HEK293 (cell line): ENCODE data around the gene C17orf100.

ENCODE experiments used
- CTCF ChIA-PET: fragments of 350-600 bp; formaldehyde crosslinking; extraction: SDS; loops from one replicate; lab custom pipeline; 2021; ENCODE audit warnings: antibody characterized with exemption; lab: Yijun Ruan, JAX
- POLR2A ChIA-PET: fragments of 300-600 bp; formaldehyde crosslinking; extraction: SDS; loops from one replicate; lab custom pipeline; 2020; ENCODE audit warnings: antibody characterized with exemption, inconsistent platforms; lab: Yijun Ruan, JAX
- H3K27ac ChIP-seq: fragments of 200-500 bp; sonication (Bioruptor generic); 2 replicates; pipeline ENCODE4 v1.5.1; 2014; ENCODE audit warnings: low read depth, low read length, control low read depth, inconsistent platforms; ENCODE audit errors: extremely low read depth
- H3K36me3 ChIP-seq, 2 experiments: fragments of 200-500 bp in 1 of 2; sonication (Bioruptor generic) in 1 of 2; 1 replicate in 1 of 2; 2 replicates in 1 of 2; pipeline ENCODE4 v1.5.1; 2014 to 2017; ENCODE audit warnings: inconsistent platforms in 2 of 2, low read length in 2 of 2; ENCODE audit not compliant: control insufficient read depth in 2 of 2, insufficient read depth in 1 of 2
- H3K4me1 ChIP-seq: fragments of 200-500 bp; sonication (Bioruptor generic); 2 replicates; pipeline ENCODE4 v1.5.1; 2014; ENCODE audit warnings: mild to moderate bottlenecking, low read length, inconsistent platforms; ENCODE audit not compliant: control insufficient read depth, insufficient read depth
- H3K4me3 ChIP-seq: 2 replicates; pipeline ENCODE4 v1.5.1; 2011; ENCODE audit warnings: low read depth, mild to moderate bottlenecking, control low read depth, low read length, moderate library complexity
- H3K9me3 ChIP-seq: fragments of 200-500 bp; sonication (Bioruptor generic); 2 replicates; pipeline ENCODE4 v1.5.1; 2014; ENCODE audit warnings: low read depth, low read length, inconsistent platforms; ENCODE audit not compliant: control insufficient read depth, insufficient read depth
- AEBP2 ChIP-seq: fragments of 450-650 bp; formaldehyde crosslinking; IDR thresholded peaks from 2 replicates; pipeline ENCODE4 v1.5.1; 2016; ENCODE audit warnings: missing biosample characterization, missing genetic modification characterization, borderline replicate concordance
- GLI4 ChIP-seq: fragments of 450-650 bp; formaldehyde crosslinking; IDR thresholded peaks from 2 replicates; pipeline ENCODE4 v1.5.1; 2016; ENCODE audit warnings: missing biosample characterization, missing genetic modification characterization
- INSM2 ChIP-seq: fragments of 450-650 bp; formaldehyde crosslinking; IDR thresholded peaks from 2 replicates; pipeline ENCODE4 v1.5.1; 2016; ENCODE audit warnings: missing biosample characterization, missing genetic modification characterization
- PRDM10 ChIP-seq: fragments of 450-650 bp; formaldehyde crosslinking; IDR thresholded peaks from 2 replicates; pipeline ENCODE4 v1.5.1; 2016; ENCODE audit warnings: missing biosample characterization, missing genetic modification characterization
- TSHZ1 ChIP-seq: fragments of 450-650 bp; formaldehyde crosslinking; IDR thresholded peaks from 2 replicates; pipeline ENCODE4 v1.5.1; 2016; ENCODE audit warnings: missing biosample characterization, missing genetic modification characterization, borderline replicate concordance
- ZBTB8A ChIP-seq: fragments of 450-650 bp; formaldehyde crosslinking; IDR thresholded peaks from 2 replicates; pipeline ENCODE4 v1.5.1; 2016; ENCODE audit warnings: missing biosample characterization, missing genetic modification characterization
- ZIC2 ChIP-seq: fragments of 450-650 bp; formaldehyde crosslinking; IDR thresholded peaks from 2 replicates; pipeline ENCODE4 v1.5.1; 2016; ENCODE audit warnings: missing biosample characterization, missing genetic modification characterization
- ZNF112 ChIP-seq: fragments of 450-650 bp; formaldehyde crosslinking; IDR thresholded peaks from 2 replicates; pipeline ENCODE4 v1.5.0; 2017; ENCODE audit warnings: missing biosample characterization, missing genetic modification characterization
- ZNF148 ChIP-seq: fragments of 450-650 bp; formaldehyde crosslinking; IDR thresholded peaks from 2 replicates; pipeline ENCODE4 v1.5.0; 2017; ENCODE audit warnings: missing biosample characterization, missing genetic modification characterization, borderline replicate concordance
- ZNF202 ChIP-seq: fragments of 450-650 bp; formaldehyde crosslinking; IDR thresholded peaks from 2 replicates; pipeline ENCODE4 v1.5.1; 2016; ENCODE audit warnings: missing biosample characterization, missing genetic modification characterization, borderline replicate concordance
- ZNF239 ChIP-seq: fragments of 450-650 bp; formaldehyde crosslinking; IDR thresholded peaks from 2 replicates; pipeline ENCODE4 v1.5.1; 2016; ENCODE audit warnings: missing biosample characterization, missing genetic modification characterization
- ZNF248 ChIP-seq: fragments of 450-650 bp; formaldehyde crosslinking; IDR thresholded peaks from 2 replicates; pipeline ENCODE4 v1.5.1; 2017; ENCODE audit warnings: missing biosample characterization, missing genetic modification characterization
- ZNF292 ChIP-seq: fragments of 450-650 bp; formaldehyde crosslinking; IDR thresholded peaks from 2 replicates; pipeline ENCODE4 v1.5.1; 2016; ENCODE audit warnings: low read depth, missing biosample characterization, missing genetic modification characterization, borderline replicate concordance
- ZNF391 ChIP-seq: fragments of 450-650 bp; formaldehyde crosslinking; IDR thresholded peaks from 2 replicates; pipeline ENCODE4 v1.5.1; 2016; ENCODE audit warnings: low read depth, missing biosample characterization, missing genetic modification characterization, borderline replicate concordance
- ZNF394 ChIP-seq: fragments of 450-650 bp; formaldehyde crosslinking; IDR thresholded peaks from 2 replicates; pipeline ENCODE4 v1.5.1; 2016; ENCODE audit warnings: missing biosample characterization, missing genetic modification characterization, mild to moderate bottlenecking, moderate library complexity, borderline replicate concordance
- ZNF426 ChIP-seq: fragments of 450-650 bp; formaldehyde crosslinking; IDR thresholded peaks from 2 replicates; pipeline ENCODE4 v1.5.1; 2017; ENCODE audit warnings: missing biosample characterization, missing genetic modification characterization, mild to moderate bottlenecking, inconsistent platforms, moderate library complexity
- ZNF513 ChIP-seq: fragments of 450-650 bp; IDR thresholded peaks from 2 replicates; pipeline ENCODE4 v1.5.1; 2018; ENCODE audit warnings: missing biosample characterization, missing genetic modification characterization
- ZNF645 ChIP-seq: fragments of 450-650 bp; formaldehyde crosslinking; IDR thresholded peaks from 2 replicates; pipeline ENCODE4; 2016; ENCODE audit warnings: missing biosample characterization, missing genetic modification characterization

Gene C17orf100

GRCh38 chr17:6684881-6685767 is 33.6 kb downstream of the C17orf100 start (continued):
- TF ChIP-seq ZNF292 (tag by site-specific recombination) (no peak), ZNF513 (tag by site-specific recombination) (no peak), ZNF394 (no peak)

- Histone ChIP-seq H3K4me3 (no peak overlapping the region), H3K4me1 (no peaks in the 10 kb centered on the region), H3K9me3 (no peaks in the 10 kb centered on the region), H3K36me3 (no peaks in the 10 kb centered on the region), H3K27ac (no peak overlapping the region)
- CTCF ChIA-PET: interaction anchor here (0.6 to 0.9 kb wide), 2 partner anchors 14 to 16 kb away, joined by 3 to 5 read pairs; no protein-coding TSS in a partner anchor
- POLR2A ChIA-PET: no interaction called here
- TF ChIP-seq ZNF391 (tag by site-specific recombination) (no peak), ZNF239 (tag by site-specific recombination) (no peak), ZNF112 (no peak), ZNF202 (no peak), ZNF645 (tag by site-specific recombination) (no peak), ZNF426 (tag by site-specific recombination) (no peak), GLI4 (tag by site-specific recombination) (no peak), AEBP2 (tag by site-specific recombination) (no peak), INSM2 (no peak), ZBTB8A (tag by site-specific recombination) (no peak), TSHZ1 (tag by site-specific recombination) (no peak), ZNF248 (tag by site-specific recombination) (no peak), PRDM10 (tag by site-specific recombination) (no peak), ZIC2 (tag by site-specific recombination) (no peak), ZNF148 (tag by site-specific recombination) (no peak)
These were observed 34.5 kb downstream of the C17orf100 start for GRCh38 chr17:6686026-6686425.
